GM18520 (cell line): ENCODE results near the gene GZF1.

Experiments
- ATAC-seq: cut with Tn5 transposase; IDR thresholded peaks from one replicate; pipeline ENCODE4 v1.9.1; 2021; ENCODE audit not compliant: unreplicated experiment

Gene GZF1

GRCh38 chr20:23361476-23362391 lies at the start of gene GZF1:
GZF1 (plus strand) TSS chr20:23362182; CDS start chr20:23364384, 2,202 bp downstream.
- peak; percentile 52 for ATAC-seq

GRCh38 chr20:23313271-23313670 lies 48.7 kb upstream of the GZF1 start:
- ATAC-seq: no peak

DNA sequence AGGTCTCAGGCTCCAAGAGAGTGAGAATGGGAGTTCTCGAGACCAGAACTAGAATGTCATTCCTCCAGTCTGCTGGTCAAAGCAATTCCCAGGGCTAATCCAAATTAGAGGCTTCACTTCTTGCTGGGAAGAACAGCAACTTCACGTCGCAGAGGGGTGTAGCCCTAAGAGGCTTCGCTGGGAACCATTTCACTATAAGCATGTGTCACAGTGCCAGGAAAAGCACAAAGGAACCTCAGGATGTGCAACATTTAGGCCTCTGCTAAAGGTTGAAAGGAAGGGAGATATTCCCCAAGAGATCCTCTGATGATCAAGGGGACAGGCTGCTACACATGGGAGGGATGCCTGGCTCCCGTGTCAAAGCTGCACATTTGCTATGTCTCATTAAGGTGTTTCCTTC lies 47.3 kb upstream of the GZF1 start:
- no peak for ATAC-seq

GRCh38 chr20:23315099-23315498 lies 46.9 kb upstream of the GZF1 start:
- ATAC-seq: no peak

GRCh38 chr20:23316626-23317025 lies 45.4 kb upstream of the GZF1 start:
- ATAC-seq: no peak

GRCh38 chr20:23317081-23317480 lies 44.9 kb upstream of the GZF1 start:
- no peak for ATAC-seq

DNA sequence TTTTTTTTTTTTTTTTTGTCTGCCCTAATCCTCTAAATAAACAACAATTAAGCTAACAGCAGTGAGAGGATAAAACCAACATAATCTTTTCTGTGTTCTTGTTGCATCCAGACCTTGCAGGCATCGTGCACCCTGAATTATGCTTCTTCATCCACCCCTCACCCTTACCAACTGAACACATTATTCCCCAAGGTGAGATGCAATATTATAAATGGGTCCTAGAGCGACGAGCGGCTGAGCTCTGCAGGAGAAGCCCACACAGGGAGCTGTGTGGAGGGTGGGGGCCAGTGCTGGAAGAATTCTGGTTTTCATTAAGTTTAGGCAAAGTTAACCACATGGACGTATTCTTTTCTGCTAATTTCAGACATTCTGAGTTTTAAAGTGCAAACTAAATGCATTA lies 43.6 kb upstream of the GZF1 start:
- ATAC-seq: no peak

GRCh38 chr20:23320317-23320716 lies 41.7 kb upstream of the GZF1 start:
- no peak for ATAC-seq

- ATAC-seq: no peak
Measured at GRCh38 chr20:23325107-23325506, 36.9 kb upstream of the GZF1 start.

GRCh38 chr20:23326774-23327173 lies 35.2 kb upstream of the GZF1 start:
- no peak for ATAC-seq

DNA sequence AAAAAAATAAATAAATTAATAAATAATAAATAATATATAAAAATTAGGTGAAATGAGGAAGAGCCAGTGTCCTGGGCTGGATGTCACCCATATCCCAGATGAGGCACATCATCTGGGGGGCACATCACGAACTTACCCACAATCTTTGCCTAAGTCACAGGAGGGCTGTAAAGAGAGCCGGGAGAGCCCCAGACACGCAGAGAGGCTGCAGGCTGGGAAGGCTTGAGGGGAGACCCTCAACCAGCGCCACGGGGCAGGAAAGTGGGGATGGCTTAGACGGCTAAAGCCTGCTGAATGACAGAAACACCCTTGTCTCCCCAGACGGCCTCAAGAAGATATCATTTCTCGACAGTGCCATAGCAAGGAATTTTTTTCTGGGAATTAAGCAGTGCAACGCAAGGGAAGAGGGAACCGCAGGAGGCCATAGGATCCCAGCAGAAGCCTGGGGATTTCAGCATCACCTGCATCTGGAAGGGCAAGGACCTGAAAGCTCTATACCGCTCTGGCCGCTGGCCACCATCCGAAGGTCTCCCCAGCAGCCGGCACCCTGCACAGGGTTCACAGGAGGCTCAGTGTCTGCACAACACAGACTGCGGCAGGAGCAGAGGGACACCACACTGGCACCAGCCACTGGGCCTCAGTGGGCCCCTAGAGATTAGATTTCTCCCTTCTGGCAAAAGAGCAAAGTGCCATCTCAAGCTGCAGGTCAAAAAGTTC lies 34.2 kb upstream of the GZF1 start:
- no peak for ATAC-seq

DNA sequence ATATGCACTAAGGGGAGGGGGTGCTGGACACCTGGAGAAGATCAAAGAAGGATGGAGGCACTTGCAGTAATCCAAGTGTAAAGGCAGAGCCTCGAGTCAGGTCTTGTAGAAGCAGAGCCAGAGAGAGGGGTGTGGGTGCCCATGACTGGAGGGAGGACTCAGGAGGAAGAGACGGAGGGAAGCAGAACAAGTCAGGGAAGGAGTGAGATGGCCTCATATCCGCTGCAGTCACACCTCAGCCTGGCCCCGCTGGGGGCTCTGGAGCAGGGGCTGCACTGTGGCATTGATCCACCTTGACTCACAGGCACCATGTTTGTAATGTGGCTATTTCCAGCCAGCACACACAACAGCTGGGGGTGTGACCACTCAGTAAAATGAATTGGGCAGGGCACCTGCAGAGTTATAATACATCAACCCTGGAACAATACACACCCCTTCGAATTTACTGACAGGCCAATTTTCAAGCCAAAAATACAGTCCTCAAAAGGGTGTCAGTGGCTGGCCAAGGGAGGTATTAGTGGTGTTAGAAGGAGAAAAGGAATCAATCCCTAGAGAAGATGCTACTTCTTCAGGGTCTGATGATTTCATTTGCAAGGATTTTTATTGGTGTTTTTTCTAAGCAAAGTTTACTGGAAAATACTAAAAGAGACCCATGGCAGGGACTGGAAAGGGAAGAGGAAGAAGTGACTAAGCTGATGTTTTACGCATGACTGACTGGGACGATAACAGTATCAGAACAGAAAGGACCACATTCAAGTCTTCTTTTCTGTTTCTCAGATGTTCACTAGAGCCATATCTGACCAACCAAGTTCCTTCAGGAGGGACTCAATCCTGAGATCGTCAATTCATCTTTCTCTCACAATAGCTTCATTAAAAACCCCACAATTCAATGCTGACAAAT lies 30.3 kb upstream of the GZF1 start:
- ATAC-seq: no peak

GRCh38 chr20:23332467-23332866 lies 29.5 kb upstream of the GZF1 start:
- no peak for ATAC-seq

DNA sequence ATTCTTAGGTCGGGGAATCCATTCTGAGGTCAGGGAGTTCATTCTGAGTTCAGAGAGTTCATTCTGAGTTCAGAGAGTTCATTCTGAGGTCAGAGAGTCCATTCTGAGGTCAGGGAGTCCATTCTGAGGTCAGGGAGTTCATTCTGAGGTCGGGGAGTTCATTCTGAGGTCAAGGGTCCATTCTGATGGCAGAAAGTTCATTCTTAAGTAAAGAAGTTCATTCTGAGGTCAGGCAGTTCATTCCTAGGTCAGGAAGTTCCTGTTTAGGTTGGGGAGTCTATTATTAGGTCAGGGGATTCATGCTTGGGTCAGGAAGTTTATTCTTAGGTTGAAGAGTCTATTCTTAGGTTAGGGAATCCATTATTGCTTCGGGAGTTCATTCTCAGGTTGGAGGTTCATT lies 27.9 kb upstream of the GZF1 start:
- ATAC-seq: no peak

GRCh38 chr20:23335521-23335920 lies 26.5 kb upstream of the GZF1 start:
- no peak for ATAC-seq

- ATAC-seq: no peak
Measured at GRCh38 chr20:23336476-23336875, 25.5 kb upstream of the GZF1 start.

GRCh38 chr20:23337312-23337711 lies 24.7 kb upstream of the GZF1 start:
- no peak for ATAC-seq

- no peak for ATAC-seq
Measured at GRCh38 chr20:23339986-23340385, 22.0 kb upstream of the GZF1 start.

GRCh38 chr20:23340524-23340923 lies 21.5 kb upstream of the GZF1 start:
- no peak for ATAC-seq

- peak; percentile 83 for ATAC-seq
Measured at GRCh38 chr20:23341073-23341472, 20.9 kb upstream of the GZF1 start.

DNA sequence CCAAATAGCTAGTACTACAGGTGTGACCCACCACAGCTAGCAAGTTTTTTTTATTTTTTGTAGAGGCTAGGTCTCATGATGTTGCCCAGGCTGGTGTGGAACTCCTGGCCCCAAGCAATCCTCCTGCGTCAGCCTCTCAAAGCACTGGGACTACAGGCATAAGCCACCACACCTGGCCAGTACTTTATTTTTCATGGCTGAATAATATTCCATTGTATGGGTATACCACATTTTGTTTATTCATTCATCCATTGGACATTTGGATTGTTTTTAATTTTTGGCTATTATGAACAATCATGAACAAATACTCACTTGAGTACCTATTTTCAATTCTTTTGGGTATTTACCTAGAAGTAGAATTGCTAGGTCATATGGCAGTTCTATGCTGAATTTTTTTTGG lies 18.4 kb upstream of the GZF1 start:
- ATAC-seq: no peak
